GM12874 (cell line): ENCODE measurements around the gene CACNA1E.

Experiments
- TF ChIP-seq, protein P1 (sequence below): IDR thresholded peaks from 2 replicates; pipeline ENCODE4 v1.5.1; 2011; ENCODE audit warnings: low read depth, mild to moderate bottlenecking, control low read depth, low read length, moderate library complexity; ENCODE audit not compliant: insufficient read depth

The CACNA1E gene

DNA sequence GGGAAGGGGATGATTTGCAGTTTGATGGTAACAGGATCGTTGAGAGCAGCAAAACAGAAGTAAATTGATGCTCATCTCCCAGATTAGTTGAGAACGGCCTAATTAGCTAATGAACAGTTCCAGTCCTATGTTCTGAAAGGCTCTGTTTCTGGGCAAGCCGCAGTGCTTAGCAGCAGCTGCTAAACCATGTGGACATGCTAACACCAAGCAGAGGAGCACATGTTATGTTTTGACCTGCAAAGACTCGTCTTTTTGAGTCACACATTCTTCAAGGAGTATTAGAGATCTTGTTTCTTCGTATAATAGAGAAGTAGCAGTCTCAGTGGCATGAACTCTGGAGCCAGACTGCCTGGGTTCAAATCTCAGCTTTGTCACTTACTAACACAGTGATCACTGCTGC is 58.1 kb downstream of the CACNA1E start:
- TF ChIP-seq, protein P1, sequence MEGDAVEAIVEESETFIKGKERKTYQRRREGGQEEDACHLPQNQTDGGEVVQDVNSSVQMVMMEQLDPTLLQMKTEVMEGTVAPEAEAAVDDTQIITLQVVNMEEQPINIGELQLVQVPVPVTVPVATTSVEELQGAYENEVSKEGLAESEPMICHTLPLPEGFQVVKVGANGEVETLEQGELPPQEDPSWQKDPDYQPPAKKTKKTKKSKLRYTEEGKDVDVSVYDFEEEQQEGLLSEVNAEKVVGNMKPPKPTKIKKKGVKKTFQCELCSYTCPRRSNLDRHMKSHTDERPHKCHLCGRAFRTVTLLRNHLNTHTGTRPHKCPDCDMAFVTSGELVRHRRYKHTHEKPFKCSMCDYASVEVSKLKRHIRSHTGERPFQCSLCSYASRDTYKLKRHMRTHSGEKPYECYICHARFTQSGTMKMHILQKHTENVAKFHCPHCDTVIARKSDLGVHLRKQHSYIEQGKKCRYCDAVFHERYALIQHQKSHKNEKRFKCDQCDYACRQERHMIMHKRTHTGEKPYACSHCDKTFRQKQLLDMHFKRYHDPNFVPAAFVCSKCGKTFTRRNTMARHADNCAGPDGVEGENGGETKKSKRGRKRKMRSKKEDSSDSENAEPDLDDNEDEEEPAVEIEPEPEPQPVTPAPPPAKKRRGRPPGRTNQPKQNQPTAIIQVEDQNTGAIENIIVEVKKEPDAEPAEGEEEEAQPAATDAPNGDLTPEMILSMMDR = no peak

GRCh38 chr1:181541947-181542346 is 58.6 kb downstream of the CACNA1E start:
- TF ChIP-seq, protein P1 = no peak

DNA sequence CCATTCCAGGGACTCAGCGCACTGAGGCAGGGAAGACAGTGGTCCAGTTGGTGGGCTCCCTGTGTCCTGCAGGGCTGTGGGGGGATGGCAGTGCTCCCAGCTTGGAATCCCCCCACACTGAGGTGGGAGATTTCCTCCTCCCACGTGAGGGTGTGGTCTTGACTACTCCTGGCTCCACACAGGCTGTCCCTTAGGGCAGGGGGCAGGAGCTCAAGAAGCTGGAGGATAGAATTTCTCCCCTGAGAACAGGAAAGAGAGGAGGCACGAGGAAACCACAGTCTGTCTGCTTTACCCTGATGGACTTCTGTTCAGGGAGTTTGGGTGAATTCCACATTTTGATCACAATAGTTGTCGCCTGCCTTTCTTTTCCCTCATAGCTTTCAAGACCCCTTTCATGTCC is 62.1 kb downstream of the CACNA1E start:
- TF ChIP-seq, protein P1 = no peak

DNA sequence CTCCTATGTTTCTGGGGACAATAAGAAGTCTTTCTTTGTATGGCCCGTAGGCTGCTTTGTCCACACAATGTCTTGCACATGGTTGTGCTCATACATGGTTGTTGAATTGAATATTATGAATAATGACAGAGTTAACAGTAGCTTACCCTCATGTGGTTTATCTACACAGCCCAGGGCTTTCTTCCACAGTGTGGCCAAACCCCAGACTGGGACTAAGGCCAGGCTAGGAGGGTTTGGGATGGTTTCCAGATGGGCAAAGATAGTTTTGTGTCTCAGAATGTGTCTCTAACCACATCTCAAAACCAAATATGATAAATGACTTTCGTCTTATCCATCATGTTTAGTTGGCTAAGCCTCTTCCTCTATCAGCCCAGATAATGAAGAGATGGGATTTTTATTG is 65.2 kb downstream of the CACNA1E start:
- TF ChIP-seq, protein P1 = no peak

DNA sequence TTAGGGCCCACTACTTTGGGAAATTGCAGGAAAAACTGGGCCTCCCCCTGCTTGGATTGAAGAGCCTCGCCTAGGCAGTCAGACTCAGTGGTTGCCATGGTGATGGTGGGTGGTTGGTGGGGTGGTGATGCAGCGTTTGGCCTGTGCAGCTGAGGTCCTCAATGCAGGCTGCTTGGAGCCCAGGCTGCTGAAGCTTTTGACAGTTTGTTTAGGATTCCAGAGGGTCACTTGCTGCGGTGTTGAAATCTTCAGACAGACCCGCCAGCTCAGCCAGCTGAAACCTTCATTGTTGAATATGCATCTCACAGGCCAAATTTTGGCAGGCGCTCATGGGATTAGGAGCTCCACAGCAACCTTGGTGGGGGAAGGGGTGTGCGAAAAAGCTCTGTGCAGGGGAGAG is 67.9 kb downstream of the CACNA1E start:
- TF ChIP-seq, protein P1 = no peak

DNA sequence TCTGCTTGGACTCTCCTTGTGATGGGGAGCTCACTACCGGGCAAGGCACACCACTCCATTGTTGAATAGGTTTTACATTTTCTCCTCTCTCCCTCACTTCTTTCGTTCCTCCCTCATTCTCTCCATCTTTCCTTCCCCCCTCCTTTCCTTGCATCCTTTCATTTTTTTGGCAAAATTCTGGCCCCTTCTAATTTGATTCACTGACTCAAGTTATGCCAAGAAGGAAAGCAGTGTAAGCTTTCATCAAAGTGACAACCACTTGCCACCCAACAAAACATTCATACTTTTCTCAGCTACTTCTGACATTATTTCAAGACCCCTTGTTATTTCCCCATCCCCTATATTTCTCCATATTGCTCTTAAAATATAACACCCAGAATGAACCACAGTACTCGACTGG is 68.4 kb downstream of the CACNA1E start:
- TF ChIP-seq, protein P1 = no peak

DNA sequence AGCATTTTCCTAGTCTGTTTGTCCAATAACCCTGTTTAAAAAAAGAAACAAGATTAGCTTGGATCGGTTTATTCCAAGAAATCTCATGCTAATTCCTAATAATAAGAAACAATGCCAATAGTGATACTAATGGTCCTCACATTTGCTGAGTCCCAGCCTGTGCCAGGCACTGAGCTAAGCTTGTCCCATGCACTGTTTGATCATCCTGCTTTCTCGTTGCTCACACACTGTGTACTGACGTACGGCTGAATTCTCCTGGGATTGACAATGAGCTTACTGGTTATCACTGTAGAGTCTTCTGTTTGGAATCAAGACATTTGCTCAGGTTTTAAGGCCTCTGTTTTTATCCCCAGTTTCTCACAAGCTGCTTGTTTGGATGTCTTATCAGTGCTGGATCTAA is 71.1 kb downstream of the CACNA1E start:
- TF ChIP-seq, protein P1 = no peak

- TF ChIP-seq, protein P1 = no peak
These were observed 73.3 kb downstream of the CACNA1E start for GRCh38 chr1:181556631-181557030.
